ENCODE results near the gene KLHL4.
"Not testable (repeated sequence)": the region's sequence is repeated elsewhere in the genome, so short reads cannot be mapped to it uniquely, and the experiment has no call there.

The KLHL4 gene

GRCh38 chrX:87664381-87664780 is 146.8 kb downstream of the KLHL4 start:
- no peak for DNase-seq

- no peak for DNase-seq
Measured at GRCh38 chrX:87679849-87680248, 162.2 kb downstream of the KLHL4 start.

- DNase-seq, result no peak
Measured at GRCh38 chrX:87687703-87688102, 170.1 kb downstream of the KLHL4 start.

GRCh38 chrX:87688113-87688748 is 170.6 kb downstream of the KLHL4 start:
- not testable (repeated sequence) for DNase-seq

GRCh38 chrX:87689218-87689617 is 171.6 kb downstream of the KLHL4 start:
- not testable (repeated sequence) for DNase-seq

- DNase-seq, result no peak
Measured at GRCh38 chrX:87693204-87693603, 175.6 kb downstream of the KLHL4 start.

GRCh38 chrX:87697409-87697808 is 179.8 kb downstream of the KLHL4 start:
- DNase-seq, result no peak

- no peak for DNase-seq
Measured at GRCh38 chrX:87702795-87703194, 185.2 kb downstream of the KLHL4 start.

- not testable (repeated sequence) for DNase-seq
Measured at GRCh38 chrX:87703469-87703868, 185.9 kb downstream of the KLHL4 start.

- no peak for DNase-seq
Measured at GRCh38 chrX:87706134-87706533, 188.5 kb downstream of the KLHL4 start.

- no peak for DNase-seq
Measured at GRCh38 chrX:87710580-87710979, 193.0 kb downstream of the KLHL4 start.

All from KG1 (cell line).